ENCODE data around the gene GHR. TPM values are rescaled to one million over a fixed set of nuclear protein-coding genes. Genes with fewer than 3 reads are reported as not detected.

The GHR gene
- total RNA-seq, 2 donors from 2014 or later, result 0.27 to 1.2 TPM

GRCh38 chr5:42500003-42500599 is 76.9 kb downstream of the GHR start:
- no peak for DNase-seq
- H3K4me3 Mint-ChIP-seq, result no peak overlapping the region
- H3K36me3 Mint-ChIP-seq (ENCODE audit: low read depth), result no peaks in the 10 kb centered on the region
- H3K36me3 ChIP-seq (ENCODE audit: control insufficient read depth, insufficient read depth, low read length), result no peaks in the 10 kb centered on the region
- no peaks in the 10 kb centered on the region for H3K9me3 Mint-ChIP-seq
- H3K27me3 ChIP-seq (ENCODE audit: control insufficient read depth, insufficient read depth, low read length, poor library complexity, severe bottlenecking), result no peaks in the 10 kb centered on the region
- peaks cover 8% of the 10 kb centered on the region for H3K4me1 Mint-ChIP-seq
- no peak overlapping the region for H3K9ac ChIP-seq (ENCODE audit: extremely low read depth, low read length, poor library complexity, severe bottlenecking)
- no peak for TF ChIP-seq CTCF (conservative IDR thresholded peaks at IDR 0.05)
- H3K9me3 ChIP-seq (ENCODE audit: control insufficient read depth, low read length), result no peaks in the 10 kb centered on the region
- H3K27ac ChIP-seq (ENCODE audit: low read depth, low read length), result no peak overlapping the region
- no peak overlapping the region for H3K27ac Mint-ChIP-seq
- H3K4me1 ChIP-seq (ENCODE audit: control insufficient read depth, insufficient read depth, low read length), result no peaks in the 10 kb centered on the region
- H3K27me3 Mint-ChIP-seq (ENCODE audit: insufficient read depth), result no peaks in the 10 kb centered on the region
- WGBS, 2 experiments (ENCODE audit: insufficient coverage in 1 of 2, insufficient read length in 1 of 2), result 92 to 97% methylated on average over 3 to 6 of the region's 6 CpGs
- H3K4me3 ChIP-seq (ENCODE audit: low read length), result no peak overlapping the region

GRCh38 chr5:42502613-42503470 is 79.6 kb downstream of the GHR start:
- Histone ChIP-seq H3K27ac (ENCODE audit: low read depth, low read length) (no peak overlapping the region), H3K27me3 (ENCODE audit: control insufficient read depth, insufficient read depth, low read length, poor library complexity, severe bottlenecking) (no peaks in the 10 kb centered on the region), H3K9me3 (ENCODE audit: control insufficient read depth, low read length) (no peaks in the 10 kb centered on the region), H3K9ac (ENCODE audit: extremely low read depth, low read length, poor library complexity, severe bottlenecking) (no peak overlapping the region), H3K4me1 (ENCODE audit: control insufficient read depth, insufficient read depth, low read length) (peaks cover 4% of the 10 kb centered on the region), H3K4me3 (ENCODE audit: low read length) (no peak overlapping the region), H3K36me3 (ENCODE audit: control insufficient read depth, insufficient read depth, low read length) (no peaks in the 10 kb centered on the region)
- Mint-ChIP-seq H3K4me1 (peaks cover 7% of the 10 kb centered on the region), H3K27me3 (ENCODE audit: insufficient read depth) (no peaks in the 10 kb centered on the region), H3K9me3 (no peaks in the 10 kb centered on the region), H3K27ac (no peak overlapping the region), H3K4me3 (no peak overlapping the region), H3K36me3 (ENCODE audit: low read depth) (no peaks in the 10 kb centered on the region)
- no peak for TF ChIP-seq CTCF (conservative IDR thresholded peaks at IDR 0.05)
- DNase-seq, result no peak
- 94 to 100% methylated on average over 1 to 2 of the region's 2 CpGs for WGBS, 2 experiments (ENCODE audit: insufficient coverage in 1 of 2, insufficient read length in 1 of 2)

GRCh38 chr5:42506662-42507061 is 83.4 kb downstream of the GHR start:
- peaks cover 4% of the 10 kb centered on the region for H3K4me1 ChIP-seq (ENCODE audit: control insufficient read depth, insufficient read depth, low read length)
- Mint-ChIP-seq H3K4me1 (peaks cover 30% of the 10 kb centered on the region), H3K27me3 (ENCODE audit: insufficient read depth) (peaks cover 13% of the 10 kb centered on the region), H3K4me3 (no peak overlapping the region), H3K36me3 (ENCODE audit: low read depth) (no peaks in the 10 kb centered on the region), H3K9me3 (no peaks in the 10 kb centered on the region), H3K27ac (no peak overlapping the region)
- H3K9ac ChIP-seq (ENCODE audit: extremely low read depth, low read length, poor library complexity, severe bottlenecking), result no peak overlapping the region
- H3K27me3 ChIP-seq (ENCODE audit: control insufficient read depth, insufficient read depth, low read length, poor library complexity, severe bottlenecking), result no peaks in the 10 kb centered on the region
- no peaks in the 10 kb centered on the region for H3K9me3 ChIP-seq (ENCODE audit: control insufficient read depth, low read length)
- no peak for DNase-seq
- H3K27ac ChIP-seq (ENCODE audit: low read depth, low read length), result no peak overlapping the region
- WGBS, 2 experiments (ENCODE audit: insufficient coverage in 1 of 2, insufficient read length in 1 of 2), result 96% methylated on average over 2 of the region's 2 CpGs; no CpG with 5 or more reads in 1 of the 2 experiments
- no peak overlapping the region for H3K4me3 ChIP-seq (ENCODE audit: low read length)
- TF ChIP-seq CTCF (conservative IDR thresholded peaks at IDR 0.05), result no peak
- H3K36me3 ChIP-seq (ENCODE audit: control insufficient read depth, insufficient read depth, low read length), result no peaks in the 10 kb centered on the region
